NCI-H460 (cell line): Measurements from ENCODE around the gene NIPAL4. TPM values are rescaled to one million over a fixed set of nuclear protein-coding genes. Genes with fewer than 3 reads are reported as not detected.

Source experiments
- DNase-seq: peaks from one replicate; pipeline ENCODE4 v3.0.0-alpha.2; 2016; ENCODE audit warnings: low read depth; ENCODE audit errors: extremely low read depth
- total RNA-seq: library from RNA; depleted of rRNA; stranded (reverse); fragments of >200 nt; shearing (Covaris generic); gene quantifications from 2 replicates; pipeline ENCODE4 v1.2.3, GENCODE V29; 2014; rRNA removed

NIPAL4 gene
- total RNA-seq, 1 experiment from 2014 or later, result 0.32 TPM

DNA sequence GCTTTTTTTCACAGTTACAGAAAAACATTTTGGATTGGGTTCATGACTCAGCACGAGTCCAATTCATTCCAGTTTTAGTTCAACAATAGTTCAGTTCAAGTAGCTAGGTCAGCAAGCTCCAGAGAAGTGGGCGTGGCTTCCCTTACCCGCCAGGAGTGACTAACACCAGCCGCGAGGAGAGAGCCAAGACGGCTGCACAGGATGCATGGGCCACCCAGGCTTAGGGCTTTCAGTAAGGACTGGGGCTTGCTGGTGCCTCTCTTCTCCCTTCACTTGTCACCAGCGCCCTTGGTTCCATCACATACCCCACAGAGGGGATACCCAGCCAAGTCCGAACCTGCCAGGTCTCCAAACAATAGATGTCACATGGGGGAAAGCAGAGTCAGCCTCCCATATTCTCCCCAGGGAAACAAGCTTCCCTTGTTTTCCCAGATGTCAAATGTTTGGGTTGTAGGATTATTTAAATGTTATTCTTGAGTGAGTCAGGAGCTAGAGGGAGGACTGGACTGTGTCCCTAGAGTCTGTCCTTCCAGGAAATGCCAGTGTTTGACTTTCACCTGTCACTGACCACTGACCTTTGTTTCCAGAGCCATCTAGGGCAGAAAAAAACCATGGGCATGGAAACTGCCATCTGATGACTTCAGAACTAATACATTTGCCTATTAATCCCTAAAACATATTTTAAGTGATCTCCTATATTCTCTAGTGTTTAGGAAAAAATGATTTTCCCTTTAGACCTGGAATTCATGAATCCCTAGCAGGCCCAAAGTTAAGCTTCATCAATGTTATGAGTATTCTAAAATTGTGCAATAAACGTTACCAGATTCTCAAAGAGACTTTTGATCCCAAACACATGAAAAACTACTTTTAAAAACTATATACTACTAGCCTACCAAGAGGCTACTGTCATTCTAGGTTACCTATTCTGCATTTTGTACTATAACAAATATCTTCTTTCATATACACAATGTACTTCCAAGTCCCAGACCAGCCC is 51.9 kb downstream of the NIPAL4 start:
- peak; percentile 69 for DNase-seq

DNA sequence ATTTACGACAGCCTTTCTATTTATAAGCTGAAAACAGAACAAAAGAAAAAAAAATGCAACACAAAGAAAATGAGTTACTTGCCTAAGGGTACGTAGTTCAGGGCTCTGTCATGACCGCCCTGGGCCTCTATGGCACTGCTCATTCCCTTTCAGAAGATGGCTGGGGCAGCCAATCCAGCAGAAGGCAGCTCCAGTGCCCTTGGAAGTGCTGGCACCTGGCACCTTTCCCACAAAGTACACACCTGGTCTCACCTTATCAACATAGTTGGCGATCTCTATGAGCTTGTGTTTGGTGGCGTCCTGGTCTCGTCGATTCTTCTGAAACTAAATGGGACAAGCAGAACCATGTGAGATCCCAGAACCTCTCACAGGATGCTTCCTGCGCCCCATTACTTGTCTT is 53.2 kb downstream of the NIPAL4 start:
- DNase-seq, result no peak

DNA sequence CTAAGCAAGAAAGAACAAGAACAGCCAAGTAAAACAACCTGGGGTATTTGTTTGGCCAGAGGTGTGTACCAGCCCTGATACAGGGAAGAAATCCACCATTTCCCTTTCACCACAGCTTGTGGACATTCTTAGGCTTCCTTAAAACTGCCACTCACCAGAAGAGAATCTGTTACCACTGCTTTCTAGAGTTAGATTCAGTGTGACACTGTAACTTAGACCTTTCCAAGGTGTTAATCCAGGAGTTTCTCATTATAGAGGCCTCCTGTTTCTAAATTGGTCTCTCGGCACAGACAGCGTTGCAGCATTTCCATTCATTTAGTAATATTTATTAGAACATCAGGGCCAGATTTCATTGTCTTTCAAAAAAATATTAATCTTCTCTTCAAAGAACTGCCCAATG is 55.0 kb downstream of the NIPAL4 start:
- no peak for DNase-seq

DNA sequence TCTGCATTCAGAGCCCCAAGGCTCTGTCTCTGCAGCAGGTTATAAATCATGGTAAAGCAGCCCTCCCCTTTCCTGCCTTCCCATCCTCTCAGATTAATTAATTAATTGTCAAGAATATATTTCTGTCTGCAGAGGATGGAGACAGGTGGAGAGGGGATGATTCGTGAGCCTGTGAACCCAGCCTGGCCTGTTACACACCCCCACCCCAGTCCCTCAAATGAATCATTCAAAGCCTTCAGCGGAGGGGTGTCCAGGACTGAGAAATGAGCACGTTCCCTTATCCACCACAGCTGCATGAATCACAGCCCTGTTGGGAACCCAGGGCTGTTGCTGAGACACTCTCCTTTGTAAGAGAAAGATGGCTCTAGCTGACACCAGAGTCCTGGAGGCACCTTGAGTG is 56.0 kb downstream of the NIPAL4 start:
- no peak for DNase-seq

DNA sequence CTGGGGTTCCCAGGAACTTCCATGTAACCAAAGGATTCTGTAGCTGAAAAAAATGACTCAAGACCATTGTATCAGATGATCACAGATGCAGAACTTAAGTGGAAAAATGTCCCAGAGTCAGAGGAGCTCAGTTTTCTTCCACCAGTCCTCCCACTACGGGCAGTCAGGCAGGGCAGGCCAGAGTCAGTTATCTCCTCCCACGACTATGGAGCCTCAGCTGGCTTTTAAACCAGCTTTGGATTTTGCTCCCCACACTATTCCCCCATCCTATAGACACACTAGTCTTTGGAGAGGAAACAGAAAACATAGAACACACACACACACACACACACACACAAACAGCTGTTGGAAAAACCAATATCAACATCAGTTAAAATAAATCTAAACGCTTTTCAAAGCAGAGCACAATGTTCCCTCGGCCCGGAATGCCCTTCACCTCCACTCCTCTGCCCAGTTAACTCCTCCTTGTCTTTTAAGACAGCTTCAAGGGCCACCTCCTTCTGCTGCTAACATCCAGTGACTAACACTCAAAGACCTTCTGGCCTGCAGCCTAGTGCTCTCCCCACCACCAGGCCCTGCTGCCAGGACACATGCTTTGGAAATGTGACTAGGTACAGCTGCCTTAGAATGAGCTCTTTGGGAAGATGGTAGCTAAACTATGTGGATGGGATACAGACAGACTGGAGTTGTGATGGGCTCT is 56.8 kb downstream of the NIPAL4 start:
- DNase-seq, result no peak

DNA sequence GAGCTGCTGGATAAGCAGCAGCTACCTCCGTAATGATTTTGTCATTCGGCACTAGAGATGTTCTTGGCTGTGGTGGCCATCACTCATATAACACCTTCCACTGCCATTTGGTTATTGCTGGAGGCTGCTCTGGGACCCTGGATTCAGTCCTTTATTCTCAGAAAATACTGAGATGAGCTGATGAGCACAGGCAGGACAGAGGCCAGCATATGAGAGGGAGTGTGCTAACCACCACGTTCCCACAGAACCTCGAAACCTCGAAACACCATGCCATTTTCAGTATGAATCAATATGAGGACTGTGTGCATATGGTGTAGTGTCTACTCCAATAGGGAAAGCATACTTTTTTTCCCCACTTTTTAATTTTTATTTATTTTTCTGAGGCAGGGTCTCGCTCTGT is 59.0 kb downstream of the NIPAL4 start:
- DNase-seq, result no peak

DNA sequence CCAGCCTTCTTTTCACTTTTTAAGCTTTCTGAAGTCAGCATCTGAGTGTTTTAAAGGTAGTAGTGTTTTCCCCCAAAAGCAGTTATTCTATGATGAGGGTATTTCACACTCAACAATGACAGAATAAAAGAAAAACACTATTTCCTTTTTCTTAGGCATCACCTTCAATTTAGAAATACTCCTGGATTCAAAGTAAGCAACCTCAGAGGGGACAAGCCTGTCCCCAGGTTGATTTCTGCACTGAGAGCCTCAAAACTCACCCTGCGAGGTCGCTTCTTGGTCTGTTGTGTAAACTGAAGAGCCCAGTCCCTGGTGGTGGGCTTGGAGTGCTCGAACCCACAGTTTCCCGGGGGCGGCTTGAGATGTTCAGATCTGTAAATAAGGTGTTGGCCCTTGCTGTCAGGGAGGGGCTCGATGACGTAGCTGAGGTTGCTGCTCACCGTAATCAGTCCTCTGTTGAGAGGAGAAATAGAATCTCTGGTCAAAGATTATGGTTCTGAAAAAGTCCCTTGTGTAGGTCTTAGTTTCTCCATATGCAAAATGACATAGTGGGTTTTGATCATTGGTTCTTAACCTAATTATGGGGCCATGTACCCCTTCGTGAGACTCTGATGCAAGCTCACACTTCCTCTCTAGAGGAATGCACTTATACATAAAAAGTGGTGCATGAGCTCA is 59.7 kb downstream of the NIPAL4 start:
- no peak for DNase-seq

DNA sequence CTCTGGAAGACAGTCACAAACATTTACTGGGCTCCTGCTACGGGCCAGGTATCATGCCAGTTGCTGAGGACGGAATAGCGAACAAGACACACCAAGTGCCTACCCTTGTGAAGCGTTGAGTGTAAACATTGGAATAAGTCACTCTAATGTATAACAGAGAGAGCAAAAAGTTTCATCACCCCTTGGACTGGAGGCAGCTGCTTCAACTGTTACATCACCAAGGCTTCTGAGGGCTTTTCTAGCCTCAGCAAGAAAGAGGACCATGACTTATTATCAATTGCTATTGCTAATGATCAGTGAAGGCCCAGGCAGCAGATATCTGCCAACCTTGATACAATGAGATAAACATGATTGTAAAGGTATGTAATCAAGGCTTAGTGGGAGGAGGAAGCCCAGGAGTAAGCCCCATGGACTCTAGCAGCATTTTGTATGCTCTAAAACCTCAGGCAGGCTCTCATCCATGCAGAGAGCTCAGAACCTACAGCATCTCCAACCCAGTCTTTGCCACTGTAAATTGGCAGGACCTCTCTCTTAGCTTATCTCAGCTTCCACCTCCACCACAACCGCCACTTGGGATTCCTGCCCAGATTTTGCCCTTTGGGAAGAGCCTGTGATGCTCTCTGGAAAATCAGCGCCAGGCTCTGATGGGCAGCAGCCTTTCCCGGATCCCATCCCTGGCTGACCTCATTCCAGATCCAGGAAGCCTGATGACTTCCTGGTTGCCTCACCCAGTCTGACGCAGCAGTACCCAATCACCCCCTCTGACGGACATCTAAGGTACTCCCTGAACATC is 61.1 kb downstream of the NIPAL4 start:
- peak; percentile 9 for DNase-seq

DNA sequence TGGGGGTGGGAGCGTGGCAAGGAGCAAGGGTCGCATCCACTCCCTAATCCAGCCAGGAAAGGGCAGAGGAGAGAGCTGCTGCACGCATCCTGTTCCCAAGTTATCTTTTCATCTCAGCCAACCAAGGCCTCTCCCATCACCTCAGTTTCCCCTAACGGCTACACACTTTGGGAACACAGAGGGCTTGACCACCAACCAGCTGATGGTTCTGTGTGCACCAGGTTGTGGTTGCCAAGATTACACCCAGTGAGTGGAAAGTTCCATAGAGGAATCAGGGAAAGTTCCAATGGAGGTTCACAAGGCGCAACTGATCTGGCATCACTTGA is 61.7 kb downstream of the NIPAL4 start:
- DNase-seq, result no peak

DNA sequence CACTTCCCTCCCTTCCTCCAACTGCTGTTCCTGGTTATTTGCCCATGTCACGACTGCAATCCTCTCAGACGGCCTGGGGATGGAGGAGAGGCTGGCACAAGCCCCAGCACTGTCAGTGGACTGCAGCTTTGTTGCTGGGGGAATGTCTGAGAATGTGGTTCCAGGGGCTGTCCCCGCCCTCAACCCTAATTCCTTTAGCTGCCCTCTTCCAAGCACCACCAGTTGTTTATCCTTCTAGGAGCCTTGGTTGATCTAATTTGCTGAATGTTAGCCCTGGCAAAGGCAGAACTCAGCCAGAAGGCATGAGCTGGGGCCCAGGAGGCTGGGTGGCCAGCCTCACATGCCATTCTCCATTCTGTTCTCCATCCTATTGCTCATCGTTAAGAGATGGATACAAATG is 64.0 kb downstream of the NIPAL4 start:
- DNase-seq, result no peak

Other genes starting within 250 kb of the NIPAL4 start
- 45.3 and 49.9 TPM in 2 replicates for gene CYFIP2, start 194.1 kb upstream of the NIPAL4 start, total RNA-seq
- gene ADAM19, start 115.6 kb downstream of the NIPAL4 start, total RNA-seq, result 6.6 and 7.7 TPM in 2 replicates
- gene SOX30, start 192.2 kb downstream of the NIPAL4 start, total RNA-seq, result not detected in 2 replicates
- not detected in 2 replicates for gene C5orf52, start 211.3 kb downstream of the NIPAL4 start, total RNA-seq